ENCODE data around the gene SH3BP4. TPM values are rescaled to one million over a fixed set of nuclear protein-coding genes. Genes with fewer than 3 reads are reported as not detected.

The SH3BP4 gene
- total and polyA plus RNA-seq, 10 of the 15 experiments (the other 5 are each of a cell fraction or from before 2014, with no cell fraction given): 0.03 to 0.36 TPM; not detected in 8

DNA sequence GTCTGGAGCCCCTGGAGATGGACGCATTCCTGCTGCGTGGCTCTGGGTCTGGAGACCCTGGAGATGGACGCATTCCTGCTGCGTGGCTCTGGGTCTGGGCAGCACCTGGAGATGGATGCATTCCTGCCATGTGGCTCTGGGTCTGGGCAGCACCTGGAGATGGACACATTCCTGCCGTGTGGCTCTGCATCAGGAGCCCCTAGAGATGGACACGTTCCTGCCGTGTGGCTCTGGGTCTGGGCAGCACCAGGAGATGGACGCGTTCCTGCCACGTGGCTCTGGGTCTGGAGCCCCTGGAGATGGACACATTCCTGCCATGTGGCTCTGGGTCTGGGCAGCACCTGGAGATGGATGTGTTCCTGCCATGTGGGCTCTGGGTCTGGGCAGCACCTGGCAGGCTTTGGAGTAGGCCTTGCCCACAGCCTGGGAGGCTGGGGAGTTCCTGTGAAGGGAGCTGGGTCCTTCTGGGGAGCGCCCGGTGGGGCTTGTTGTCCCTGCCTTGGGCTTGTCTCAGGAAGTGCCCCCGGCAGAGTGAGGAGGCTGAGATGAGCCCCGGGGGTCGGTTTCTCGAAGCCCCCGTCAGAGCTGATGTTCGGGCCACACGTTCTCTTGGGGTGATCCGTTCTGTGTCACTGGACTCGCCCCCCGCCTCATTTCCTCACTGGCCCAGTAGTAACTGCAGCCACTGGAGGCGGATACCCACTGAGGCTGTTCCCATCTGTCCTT is 41.0 kb downstream of the SH3BP4 start:
- BruUV-seq (replicated peaks): no TSS peak
- 62% methylated on average over 15 of the region's 23 CpGs for WGBS (ENCODE audit: insufficient coverage, insufficient replicate concordance, low lambda C conversion rate, missing lambda C conversion rate)
- RAD21 ChIA-PET (ENCODE audit: unreplicated experiment): no interaction called here
- Histone ChIP-seq H3K9me3 (replicated peaks; ENCODE audit: control insufficient read depth, insufficient read depth, low read length) (no peaks in the 10 kb centered on the region; the same call in 2 of the 3 replicates), H3K27ac (ENCODE audit: control insufficient read depth, insufficient read depth) (no peak overlapping the region), H3K4me2 (ENCODE audit: control insufficient read depth, insufficient read depth) (no peak overlapping the region), H3K36me3 (ENCODE audit: control insufficient read depth in 2 of 2, insufficient read depth in 2 of 2, low read length in 1 of 2) (no peaks in the 10 kb centered on the region), H3K4me1 (ENCODE audit: control insufficient read depth, insufficient read depth, low read length) (no peaks in the 10 kb centered on the region), H3K4me3 (no peak overlapping the region), H3K79me2 (ENCODE audit: control insufficient read depth, insufficient read depth, low read length) (no peaks in the 10 kb centered on the region), H2AFZ (ENCODE audit: control insufficient read depth, low read depth, low read length) (no peak overlapping the region), H3K27me3 (replicated peaks in 1 of 2; ENCODE audit: control insufficient read depth in 2 of 2, insufficient read depth in 2 of 2, low read length in 1 of 2) (no peaks in the 10 kb centered on the region), H4K20me1 (ENCODE audit: control insufficient read depth, insufficient read depth) (no peaks in the 10 kb centered on the region), H3K9ac (ENCODE audit: control insufficient read depth, insufficient read depth, low read length) (no peak overlapping the region)
- in situ Hi-C loops (cut with MboI): no loop called here
- intact Hi-C loops (cut with micrococcal nuclease; ENCODE audit: unreplicated experiment): no loop called here
- FAIRE-seq: no peak
- CTCF ChIA-PET: no interaction called here
- no peak for TF ChIP-seq RAD51 (IDR thresholded peaks at IDR 0.05)
- no peak for TF ChIP-seq TARDBP (IDR thresholded peaks at IDR 0.05; ENCODE audit: borderline replicate concordance)
- no peak for TF ChIP-seq CBX3 (IDR thresholded peaks at IDR 0.05; ENCODE audit: borderline replicate concordance, low read depth)
- POLR2A ChIA-PET: no interaction called here
- DNase-seq (ENCODE audit: low read depth, low spot score): no peak
- SMC1A ChIA-PET (ENCODE audit: uncharacterized antibody, unreplicated experiment): no interaction called here
- no peak for ATAC-seq

DNA sequence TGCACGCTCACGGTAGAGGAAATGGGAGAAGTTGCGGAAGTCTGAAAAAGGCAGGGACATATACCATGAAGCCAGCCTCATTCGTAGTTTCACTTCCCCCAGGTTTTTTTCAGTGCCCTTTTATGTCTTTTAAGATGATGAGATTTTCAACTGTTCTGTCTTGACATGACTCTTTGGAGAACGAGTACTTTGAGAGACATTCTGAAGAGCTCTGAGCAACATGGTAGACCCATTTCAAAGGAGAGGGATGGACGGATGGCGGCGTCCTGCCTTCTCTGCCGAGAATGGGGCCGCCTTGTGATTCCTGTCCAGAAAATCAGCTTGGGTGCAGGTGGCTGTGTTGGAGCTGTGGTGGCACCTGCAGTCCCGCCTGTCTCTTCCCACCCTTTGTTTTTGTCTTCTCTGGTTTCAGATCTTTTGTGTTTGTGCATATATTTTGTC is 41.7 kb downstream of the SH3BP4 start:
- ChIA-PET RAD21 (ENCODE audit: unreplicated experiment) (no interaction called here), POLR2A (no interaction called here), SMC1A (ENCODE audit: uncharacterized antibody, unreplicated experiment) (no interaction called here), CTCF (no interaction called here)
- WGBS (ENCODE audit: insufficient coverage, insufficient replicate concordance, low lambda C conversion rate, missing lambda C conversion rate): 16% methylated on average over 10 of the region's 11 CpGs
- H2AFZ ChIP-seq (ENCODE audit: control insufficient read depth, low read depth, low read length): no peak overlapping the region
- H3K4me2 ChIP-seq (ENCODE audit: control insufficient read depth, insufficient read depth): no peak overlapping the region
- BruUV-seq (replicated peaks): no TSS peak
- no peak overlapping the region for H3K9ac ChIP-seq (ENCODE audit: control insufficient read depth, insufficient read depth, low read length)
- H3K79me2 ChIP-seq (ENCODE audit: control insufficient read depth, insufficient read depth, low read length): no peaks in the 10 kb centered on the region
- H3K27ac ChIP-seq (ENCODE audit: control insufficient read depth, insufficient read depth): no peak overlapping the region
- intact Hi-C loops (cut with micrococcal nuclease; ENCODE audit: unreplicated experiment) (no loop called here), in situ Hi-C loops (cut with MboI) (no loop called here)
- no peak for ATAC-seq
- H3K4me1 ChIP-seq (ENCODE audit: control insufficient read depth, insufficient read depth, low read length): no peaks in the 10 kb centered on the region
- no peaks in the 10 kb centered on the region; the same call in 2 of the 3 replicates for H3K9me3 ChIP-seq (replicated peaks; ENCODE audit: control insufficient read depth, insufficient read depth, low read length)
- FAIRE-seq: no peak
- no peaks in the 10 kb centered on the region for H4K20me1 ChIP-seq (ENCODE audit: control insufficient read depth, insufficient read depth)
- H3K4me3 ChIP-seq: no peak overlapping the region
- no peak for DNase-seq (ENCODE audit: low read depth, low spot score)
- TF ChIP-seq SPI1 (IDR thresholded peaks at IDR 0.05; ENCODE audit: borderline replicate concordance, insufficient read depth, low read depth, low read length) (peak; percentile 20; the same call in 1 of the 2 replicates), RBBP5 (conservative IDR thresholded peaks at IDR 0.05) (no peak)
- H3K27me3 ChIP-seq (replicated peaks in 1 of 2; ENCODE audit: control insufficient read depth in 2 of 2, insufficient read depth in 2 of 2, low read length in 1 of 2): no peaks in the 10 kb centered on the region
- no peaks in the 10 kb centered on the region for H3K36me3 ChIP-seq (ENCODE audit: control insufficient read depth in 2 of 2, insufficient read depth in 2 of 2, low read length in 1 of 2)

Measured in GM12878 (cell line).